ENCODE data around the gene B3GALT2. TPM values are rescaled to one million over a fixed set of nuclear protein-coding genes. Genes with fewer than 3 reads are reported as not detected.
"Not testable (repeated sequence)": the region's sequence is repeated elsewhere in the genome, so short reads cannot be mapped to it uniquely, and the experiment has no call there.

Gene B3GALT2
- total RNA-seq (under 1 TPM; 0.62 to 0.93 TPM), polyA plus RNA-seq (under 1 TPM in 1 of 3 donors, not detected in 2; 0.07 TPM), total RNA-seq (0 to 1.0 (median 0.09) reads per million in 6 experiments)

- POLR2A ChIA-PET = no interaction called here
- peaks cover 16 to 74% (median 55%) of the 10 kb centered on the region in 4 donors for H3K4me1 Mint-ChIP-seq
- H3K36me3 Mint-ChIP-seq = no peaks in the 10 kb centered on the region
- DNase-seq (peak in 5 of 10 donors; percentile 2 to 33 (median 20)), ATAC-seq (peak; percentile 72 to 86)
- peak within 1 kb of the TSS; percentile 2 to 82 (median 54) for H3K27ac Mint-ChIP-seq
- H3K9me3 Mint-ChIP-seq = no peaks in the 10 kb centered on the region
- H3K4me3 Mint-ChIP-seq = peak within 1 kb of the TSS in 9 of 10 donors; percentile 2 to 65 (median 35)
- no peaks in the 10 kb centered on the region for H3K27me3 Mint-ChIP-seq
These were observed at the start of gene B3GALT2 for GRCh38 chr1:193185901-193186731. Gene B3GALT2, minus strand, starts transcription at chr1:193186613. Its CDS starts 5,051 bp downstream, at chr1:193181562.

- Mint-ChIP-seq H3K4me1 (peaks cover 6 to 17% (median 14%) of the 10 kb centered on the region in 4 donors), H3K4me3 (no peak overlapping the region), H3K27ac (no peak overlapping the region), H3K9me3 (no peaks in the 10 kb centered on the region), H3K27me3 (no peaks in the 10 kb centered on the region), H3K36me3 (peaks cover 10 to 67% (median 47%) of the 10 kb centered on the region in 3 donors)
- ATAC-seq (no peak), DNase-seq (no peak)
- POLR2A ChIA-PET = no interaction called here
These were observed 48.1 kb upstream of the B3GALT2 start for GRCh38 chr1:193234530-193234929.

GRCh38 chr1:193231146-193231545, 44.7 kb upstream of the B3GALT2 start:
- DNase-seq, H3K27ac Mint-ChIP-seq, ATAC-seq, H3K4me3 Mint-ChIP-seq, POLR2A ChIA-PET, H3K27me3 Mint-ChIP-seq, H3K9me3 Mint-ChIP-seq: not testable (repeated sequence)
- peaks cover 6 to 16% (median 9%) of the 10 kb centered on the region in 4 donors for H3K4me1 Mint-ChIP-seq
- H3K36me3 Mint-ChIP-seq = peaks cover 4 to 56% (median 33%) of the 10 kb centered on the region in 3 donors

- Mint-ChIP-seq H3K4me1 (peaks cover 7 to 26% (median 19%) of the 10 kb centered on the region in 4 donors), H3K27ac (peak overlapping the region in 1 of 10 donors; percentile 20), H3K36me3 (peaks cover 0 to 55% (median 35%) of the 10 kb centered on the region in 3 donors), H3K4me3 (no peak overlapping the region), H3K9me3 (no peaks in the 10 kb centered on the region), H3K27me3 (no peaks in the 10 kb centered on the region)
- no peak for DNase-seq
- POLR2A ChIA-PET = no interaction called here
- ATAC-seq = no peak
These were observed 42.7 kb upstream of the B3GALT2 start for GRCh38 chr1:193229136-193229535.

GRCh38 chr1:193222056-193222615, 35.7 kb upstream of the B3GALT2 start:
- POLR2A ChIA-PET = no interaction called here
- Mint-ChIP-seq H3K9me3 (no peaks in the 10 kb centered on the region), H3K4me1 (peaks cover 10 to 28% (median 23%) of the 10 kb centered on the region in 4 donors), H3K36me3 (peaks cover 10 to 59% (median 27%) of the 10 kb centered on the region in 3 donors), H3K27ac (peak overlapping the region in 2 of 10 donors; percentile 35 to 44), H3K4me3 (no peak overlapping the region), H3K27me3 (no peaks in the 10 kb centered on the region)
- DNase-seq (no peak), ATAC-seq (no peak)

- POLR2A ChIA-PET = no interaction called here
- peaks cover 10 to 61% (median 32%) of the 10 kb centered on the region in 3 donors for H3K36me3 Mint-ChIP-seq
- no peak for DNase-seq
- H3K27ac Mint-ChIP-seq = no peak overlapping the region
- no peaks in the 10 kb centered on the region for H3K9me3 Mint-ChIP-seq
- no peak for ATAC-seq
- peaks cover 9 to 26% (median 20%) of the 10 kb centered on the region in 4 donors for H3K4me1 Mint-ChIP-seq
- H3K4me3 Mint-ChIP-seq = no peak overlapping the region
- no peaks in the 10 kb centered on the region for H3K27me3 Mint-ChIP-seq
These were observed 35.2 kb upstream of the B3GALT2 start for GRCh38 chr1:193221651-193222050.

GRCh38 chr1:193219391-193219790, 33.0 kb upstream of the B3GALT2 start:
- POLR2A ChIA-PET = no interaction called here
- Mint-ChIP-seq H3K36me3 (peaks cover 15 to 60% (median 38%) of the 10 kb centered on the region in 3 donors), H3K9me3 (peaks cover 0 to 2% (median 0%) of the 10 kb centered on the region in 9 donors), H3K4me1 (peaks cover 4 to 12% (median 7%) of the 10 kb centered on the region in 4 donors), H3K27ac (peak overlapping the region in 3 of 10 donors; percentile 5 to 37 (median 29)), H3K27me3 (no peaks in the 10 kb centered on the region), H3K4me3 (no peak overlapping the region)
- ATAC-seq = no peak
- DNase-seq = no peak

GRCh38 chr1:193216920-193217319, 30.5 kb upstream of the B3GALT2 start:
- peaks cover 0 to 2% (median 0%) of the 10 kb centered on the region in 9 donors for H3K9me3 Mint-ChIP-seq
- H3K36me3 Mint-ChIP-seq = peaks cover 30 to 72% (median 49%) of the 10 kb centered on the region in 3 donors
- H3K4me1 Mint-ChIP-seq = peaks cover 4 to 10% (median 6%) of the 10 kb centered on the region in 4 donors
- no peak overlapping the region for H3K4me3 Mint-ChIP-seq
- peak overlapping the region in 3 of 10 donors; percentile 3 to 22 (median 18) for H3K27ac Mint-ChIP-seq
- DNase-seq = no peak
- H3K27me3 Mint-ChIP-seq = no peaks in the 10 kb centered on the region
- POLR2A ChIA-PET = no interaction called here
- ATAC-seq = no peak

- Mint-ChIP-seq H3K9me3 (peaks cover 0 to 2% (median 0%) of the 10 kb centered on the region in 9 donors), H3K4me3 (no peak overlapping the region), H3K4me1 (peaks cover 13 to 18% (median 18%) of the 10 kb centered on the region in 4 donors), H3K27ac (no peak overlapping the region), H3K27me3 (no peaks in the 10 kb centered on the region), H3K36me3 (peaks cover 24 to 86% (median 67%) of the 10 kb centered on the region in 3 donors)
- ATAC-seq (no peak), DNase-seq (no peak)
- POLR2A ChIA-PET = no interaction called here
These were observed 27.6 kb upstream of the B3GALT2 start for GRCh38 chr1:193213998-193214397.

GRCh38 chr1:193212637-193213036, 26.2 kb upstream of the B3GALT2 start:
- H3K36me3 Mint-ChIP-seq = peaks cover 31 to 86% (median 74%) of the 10 kb centered on the region in 3 donors
- H3K4me1 Mint-ChIP-seq = peaks cover 14 to 27% (median 24%) of the 10 kb centered on the region in 4 donors
- POLR2A ChIA-PET = no interaction called here
- no peaks in the 10 kb centered on the region for H3K27me3 Mint-ChIP-seq
- DNase-seq = no peak
- no peak for ATAC-seq
- no peak overlapping the region for H3K4me3 Mint-ChIP-seq
- H3K9me3 Mint-ChIP-seq = peaks cover 0 to 11% (median 4%) of the 10 kb centered on the region in 9 donors
- no peak overlapping the region for H3K27ac Mint-ChIP-seq

GRCh38 chr1:193211539-193211938, 25.1 kb upstream of the B3GALT2 start:
- POLR2A ChIA-PET = no interaction called here
- Mint-ChIP-seq H3K4me1 (peaks cover 14 to 29% (median 26%) of the 10 kb centered on the region in 4 donors), H3K36me3 (peaks cover 40 to 87% (median 79%) of the 10 kb centered on the region in 3 donors), H3K4me3 (no peak overlapping the region), H3K9me3 (peaks cover under 1 to 21% (median 4%) of the 10 kb centered on the region in 9 donors), H3K27me3 (no peaks in the 10 kb centered on the region), H3K27ac (no peak overlapping the region)
- DNase-seq (no peak), ATAC-seq (no peak)

GRCh38 chr1:193210996-193211395, 24.6 kb upstream of the B3GALT2 start:
- Mint-ChIP-seq H3K4me1 (peaks cover 12 to 29% (median 26%) of the 10 kb centered on the region in 4 donors), H3K9me3 (peaks cover 4 to 26% (median 10%) of the 10 kb centered on the region in 9 donors), H3K27ac (peak overlapping the region in 3 of 10 donors; percentile 51 to 74 (median 60)), H3K27me3 (no peaks in the 10 kb centered on the region), H3K36me3 (peaks cover 41 to 87% (median 79%) of the 10 kb centered on the region in 3 donors), H3K4me3 (no peak overlapping the region)
- no peak for ATAC-seq
- POLR2A ChIA-PET = no interaction called here
- no peak for DNase-seq

GRCh38 chr1:193201021-193201420, 14.6 kb upstream of the B3GALT2 start:
- Mint-ChIP-seq H3K4me1 (peaks cover 18 to 30% (median 29%) of the 10 kb centered on the region in 4 donors), H3K4me3 (no peak overlapping the region), H3K27ac (peak overlapping the region in 1 of 10 donors; percentile 23), H3K36me3 (peaks cover 14 to 47% (median 44%) of the 10 kb centered on the region in 3 donors), H3K27me3 (no peaks in the 10 kb centered on the region), H3K9me3 (peaks cover 0 to 8% (median 6%) of the 10 kb centered on the region in 9 donors)
- DNase-seq (no peak), ATAC-seq (no peak)
- POLR2A ChIA-PET = no interaction called here
